Measurements from ENCODE around the gene RPS6KA1.
"Not testable (repeated sequence)": the region's sequence is repeated elsewhere in the genome, so short reads cannot be mapped to it uniquely, and the experiment has no call there.

The RPS6KA1 gene

DNA sequence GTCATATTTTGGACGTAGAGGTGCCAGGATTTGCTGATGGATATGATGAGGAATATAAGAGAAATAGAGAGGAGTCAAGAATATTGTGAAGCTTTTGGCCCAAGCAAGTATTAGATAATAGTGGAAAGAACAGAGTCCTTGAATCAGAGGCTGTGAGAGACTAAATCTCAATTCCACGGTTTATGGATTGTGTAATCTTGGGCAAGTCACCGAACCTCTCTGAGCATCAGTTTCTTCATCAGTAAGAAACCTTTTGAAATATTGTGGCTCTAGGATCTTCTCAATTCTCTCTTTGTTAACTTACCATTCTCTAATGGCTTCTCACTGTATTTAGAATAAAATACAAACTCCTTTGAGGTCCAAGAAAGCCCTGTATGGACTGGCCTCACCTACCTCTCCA, 77.6 kb downstream of the RPS6KA1 start:
- DNase-seq: no peak

GRCh38 chr1:26608895-26609294, 79.3 kb downstream of the RPS6KA1 start:
- DNase-seq: no peak

DNA sequence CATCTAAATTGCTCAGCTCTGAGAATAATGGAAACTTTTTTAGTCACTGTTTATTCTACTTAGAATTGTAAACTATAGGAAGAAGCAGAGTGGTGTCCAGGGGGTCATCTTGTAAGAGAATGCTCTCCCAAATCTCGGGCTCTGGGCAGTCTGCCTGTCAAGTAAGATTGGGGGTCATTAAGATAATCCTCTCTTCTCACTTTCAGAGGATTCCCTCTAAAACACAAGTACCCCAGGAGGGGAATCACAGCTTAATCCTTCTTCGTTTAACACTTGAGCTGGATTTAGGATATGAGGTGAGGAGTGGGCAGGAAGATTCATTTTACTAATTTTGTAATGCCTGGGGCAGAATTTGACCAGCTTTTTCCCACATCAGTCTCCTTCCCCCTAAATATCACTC, 81.2 kb downstream of the RPS6KA1 start:
- DNase-seq: no peak

DNA sequence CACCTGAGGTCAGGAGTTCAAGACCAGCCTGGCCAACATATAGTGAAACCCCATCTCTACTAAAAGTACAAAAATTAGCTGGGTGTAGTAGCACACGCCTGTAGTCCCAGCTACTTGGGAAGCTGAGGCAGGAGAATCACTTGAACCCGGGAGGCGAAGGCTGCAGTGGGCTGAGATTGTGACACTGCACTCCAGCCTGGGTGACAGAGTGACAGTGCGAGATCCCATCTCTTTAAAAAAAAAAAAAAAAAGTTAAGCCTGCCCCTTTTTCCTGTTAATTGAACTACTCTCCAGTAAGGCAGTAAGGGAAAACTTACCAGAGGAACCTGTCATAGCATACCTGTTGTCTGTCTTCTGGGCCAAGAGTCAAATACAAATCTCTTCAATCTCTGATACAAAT, 83.1 kb downstream of the RPS6KA1 start:
- not testable (repeated sequence) for DNase-seq

GRCh38 chr1:26614655-26615411, 85.3 kb downstream of the RPS6KA1 start:
- no peak for DNase-seq

DNA sequence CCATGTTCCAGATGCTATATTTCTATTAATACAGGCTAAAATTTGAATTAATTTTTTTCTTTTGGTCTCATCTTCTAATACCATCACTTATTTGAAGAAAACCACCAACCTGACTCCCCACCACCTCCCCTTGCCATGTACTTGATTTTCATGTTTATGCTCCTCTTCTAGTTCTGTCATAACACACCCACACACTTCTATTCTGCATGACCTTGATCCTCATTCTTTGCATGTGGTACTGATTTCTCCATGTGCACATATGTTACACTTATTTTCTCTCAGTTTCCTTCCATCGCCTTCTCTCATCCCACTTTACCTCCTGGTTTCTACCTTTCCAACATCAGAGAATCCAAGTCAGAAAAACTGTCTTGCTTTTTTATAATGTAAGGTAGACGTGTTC, 87.3 kb downstream of the RPS6KA1 start:
- no peak for DNase-seq

DNA sequence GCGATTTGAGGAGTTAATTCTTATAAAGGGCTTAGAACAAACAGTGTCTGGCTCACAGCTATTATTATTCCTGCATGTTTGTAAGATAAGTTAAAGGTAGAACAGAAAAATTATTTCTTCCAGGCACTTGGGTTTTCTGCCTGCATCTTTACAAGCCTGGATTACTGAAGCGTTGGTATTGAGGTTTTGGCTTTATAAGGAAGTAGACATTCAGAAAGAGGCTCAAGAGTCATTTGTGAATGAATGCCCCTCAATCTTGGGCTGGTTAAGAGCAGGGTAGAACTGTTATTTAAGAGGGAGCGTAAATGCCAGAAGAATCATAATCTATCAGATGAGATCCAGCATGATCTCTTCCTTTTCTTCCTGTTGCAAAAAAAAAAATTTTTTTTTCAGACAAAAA, 89.0 kb downstream of the RPS6KA1 start:
- no peak for DNase-seq

All from DMS79 treated with DMSO at 0.1 percent for 48 hours (cell line).